H9 (cell line): Measurements from ENCODE around the gene ARAP1. TPM values are rescaled to one million over a fixed set of nuclear protein-coding genes. Genes with fewer than 3 reads are reported as not detected.

Source experiments
- DNase-seq: peaks from one replicate; pipeline ENCODE4 v3.0.0-alpha.2; 2017
- H2AFZ ChIP-seq: one replicate; pipeline ENCODE4 v1.6.1; 2013; ENCODE audit warnings: mild to moderate bottlenecking, low read length, control low read depth, moderate library complexity
- H2AK5ac ChIP-seq: 2 replicates; pipeline ENCODE4 v1.6.1; 2013; ENCODE audit warnings: low read length, control low read depth, mixed read lengths; ENCODE audit not compliant: insufficient read length
- H2BK120ac ChIP-seq: one replicate; pipeline ENCODE4 v1.6.1; 2013; ENCODE audit warnings: low read depth, mild to moderate bottlenecking, low read length, control low read depth, inconsistent platforms; ENCODE audit not compliant: poor library complexity, severe bottlenecking
- H2BK12ac ChIP-seq: 2 replicates; pipeline ENCODE4 v1.6.1; 2013; ENCODE audit warnings: low read length, control low read depth, mixed read lengths, low read depth; ENCODE audit not compliant: insufficient read length
- H2BK15ac ChIP-seq: 2 replicates; pipeline ENCODE4 v1.6.1; 2013; ENCODE audit warnings: low read depth, low read length, control low read depth
- H2BK20ac ChIP-seq: one replicate; pipeline ENCODE4 v1.6.1; 2013; ENCODE audit warnings: low read depth, mild to moderate bottlenecking, low read length, control low read depth, inconsistent platforms; ENCODE audit not compliant: poor library complexity, severe bottlenecking
- H2BK5ac ChIP-seq: 2 replicates; pipeline ENCODE4 v1.6.1; 2013; ENCODE audit warnings: low read length, control low read depth, mixed read lengths; ENCODE audit not compliant: insufficient read length
- H3K14ac ChIP-seq: 2 replicates; pipeline ENCODE4 v1.6.1; 2013; ENCODE audit warnings: low read length, control low read depth; ENCODE audit not compliant: insufficient read depth
- H3K18ac ChIP-seq: 2 replicates; pipeline ENCODE4 v1.6.1; 2013; ENCODE audit warnings: low read depth, mild to moderate bottlenecking, mixed read lengths, low read length, control low read depth; ENCODE audit not compliant: insufficient read length
- H3K23ac ChIP-seq: 2 replicates; pipeline ENCODE4 v1.6.1; 2013; ENCODE audit warnings: low read length, control low read depth, mixed read lengths, low read depth; ENCODE audit not compliant: insufficient read length
- H3K23me2 ChIP-seq: 2 replicates; pipeline ENCODE4 v1.6.1; 2013; ENCODE audit warnings: low read depth, mild to moderate bottlenecking, mixed read lengths, low read length, control low read depth; ENCODE audit not compliant: insufficient read length, poor library complexity, severe bottlenecking
- H3K27ac ChIP-seq: 2 replicates; pipeline ENCODE4 v1.5.1; 2013; ENCODE audit warnings: low read length, control low read depth, mixed read lengths, low read depth; ENCODE audit not compliant: insufficient read length
- H3K27me3 ChIP-seq: 2 replicates; pipeline ENCODE4 v1.6.1; 2013; ENCODE audit warnings: low read length, control low read depth, inconsistent platforms; ENCODE audit not compliant: insufficient read depth
- H3K4ac ChIP-seq: 2 replicates; pipeline ENCODE4 v1.6.1; 2013; ENCODE audit warnings: low read depth, mild to moderate bottlenecking, control low read depth, inconsistent platforms, low read length, moderate library complexity
- H3K4me1 ChIP-seq: 2 replicates; pipeline ENCODE4 v1.6.1; 2013; ENCODE audit warnings: low read length, control low read depth, inconsistent platforms; ENCODE audit not compliant: insufficient read depth
- H3K4me2 ChIP-seq: 2 replicates; pipeline ENCODE4 v1.6.1; 2013; ENCODE audit warnings: low read length, control low read depth, mixed read lengths; ENCODE audit not compliant: insufficient read length, insufficient read depth
- H3K56ac ChIP-seq: 2 replicates; pipeline ENCODE4 v1.6.1; 2013; ENCODE audit warnings: low read depth, mild to moderate bottlenecking, mixed read lengths, low read length, control low read depth; ENCODE audit not compliant: insufficient read length
- H3K79me1 ChIP-seq: 2 replicates; pipeline ENCODE4 v1.6.1; 2013; ENCODE audit warnings: low read depth, mild to moderate bottlenecking, moderate library complexity, low read length, control low read depth, inconsistent platforms; ENCODE audit not compliant: insufficient read depth, poor library complexity, severe bottlenecking
- H3K79me2 ChIP-seq: 2 replicates; pipeline ENCODE4 v1.6.1; 2013; ENCODE audit warnings: low read length, control low read depth, inconsistent platforms; ENCODE audit not compliant: insufficient read depth
- H3K9ac ChIP-seq: 2 replicates; pipeline ENCODE4 v1.6.1; 2013; ENCODE audit warnings: low read length, control low read depth, mixed read lengths; ENCODE audit not compliant: insufficient read length; ENCODE audit errors: extremely low read depth
- H3K9me3 ChIP-seq: one replicate; pipeline ENCODE4 v1.6.1; 2013; ENCODE audit warnings: low read depth, low read length, inconsistent platforms; ENCODE audit not compliant: control insufficient read depth
- H3T11ph ChIP-seq: one replicate; pipeline ENCODE4 v1.6.1; 2013; ENCODE audit warnings: mild to moderate bottlenecking, low read length, control low read depth, inconsistent platforms
- H4K20me1 ChIP-seq: one replicate; pipeline ENCODE4 v1.6.1; 2013; ENCODE audit not compliant: control insufficient read depth, insufficient read length, insufficient read depth
- H4K5ac ChIP-seq: 2 replicates; pipeline ENCODE4 v1.6.1; 2013; ENCODE audit warnings: low read depth, mild to moderate bottlenecking, mixed read lengths, low read length, control low read depth; ENCODE audit not compliant: insufficient read length
- H4K8ac ChIP-seq: replicated peaks from 2 replicates; pipeline ENCODE4 v1.6.1; 2013; ENCODE audit warnings: low read length, control low read depth, mixed read lengths, low read depth; ENCODE audit not compliant: insufficient read length
- H4K91ac ChIP-seq: 2 replicates; pipeline ENCODE4 v1.6.1; 2013; ENCODE audit warnings: low read depth, mild to moderate bottlenecking, moderate library complexity, mixed read lengths, low read length, control low read depth; ENCODE audit not compliant: insufficient read length
- H3K27ac Mint-ChIP-seq, 3 experiments: 2 replicates in 2 of 3; 3 replicates in 1 of 3; pipeline ENCODE4 v1.8.0; 2020 to 2021; ENCODE audit warnings: mixed read lengths in 3 of 3, mild to moderate bottlenecking in 1 of 3, moderate library complexity in 1 of 3
- H3K27me3 Mint-ChIP-seq: 2 replicates; pipeline ENCODE4 v1.8.0; 2021; ENCODE audit warnings: low read depth, mild to moderate bottlenecking, moderate library complexity, mixed read lengths
- H3K36me3 Mint-ChIP-seq, 3 experiments: 2 replicates in 2 of 3; 3 replicates in 1 of 3; pipeline ENCODE4 v1.8.0; 2020 to 2021; ENCODE audit warnings: low read depth in 3 of 3, mixed read lengths in 3 of 3; ENCODE audit not compliant: insufficient read depth in 1 of 3
- H3K4me1 Mint-ChIP-seq, 2 experiments: 2 replicates each; pipeline ENCODE4 v1.8.0; 2020; ENCODE audit warnings: mixed read lengths in 2 of 2
- H3K4me3 Mint-ChIP-seq, 2 experiments: 2 replicates in 1 of 2; 3 replicates in 1 of 2; pipeline ENCODE4 v1.8.0; 2020 to 2021; ENCODE audit warnings: mild to moderate bottlenecking in 2 of 2, mixed read lengths in 2 of 2, moderate library complexity in 1 of 2
- H3K9me3 Mint-ChIP-seq, 2 experiments: 2 replicates in 1 of 2; 3 replicates in 1 of 2; pipeline ENCODE4 v1.8.0; 2020; ENCODE audit warnings: mild to moderate bottlenecking in 2 of 2, mixed read lengths in 2 of 2, moderate library complexity in 1 of 2
- WGBS: extraction: QIAGEN DNeasy Blood & Tissue Kit; methylation state at CpG from one replicate; pipeline ENCODE4 v1.1.7; 2013; ENCODE audit warnings: missing lambda C conversion rate, low lambda C conversion rate, mixed read lengths; ENCODE audit not compliant: insufficient read length; ENCODE audit errors: extremely low coverage; 5-methylcytosine and 5-hydroxymethylcytosine counted together
- total RNA-seq: library from RNA; stranded (reverse); gene quantifications from 2 replicates; pipeline ENCODE4 v1.2.1, GENCODE V29; 2021
- TF ChIP-seq, protein P1 (sequence below): fragments of 200-600 bp; sonication (generic); conservative IDR thresholded peaks from 3 replicates; pipeline ENCODE4 v1.8.0; 2021; ENCODE audit warnings: antibody characterized with exemption, mild to moderate bottlenecking

Gene ARAP1
- total RNA-seq, 1 experiment from 2014 or later = 59.4 TPM

DNA sequence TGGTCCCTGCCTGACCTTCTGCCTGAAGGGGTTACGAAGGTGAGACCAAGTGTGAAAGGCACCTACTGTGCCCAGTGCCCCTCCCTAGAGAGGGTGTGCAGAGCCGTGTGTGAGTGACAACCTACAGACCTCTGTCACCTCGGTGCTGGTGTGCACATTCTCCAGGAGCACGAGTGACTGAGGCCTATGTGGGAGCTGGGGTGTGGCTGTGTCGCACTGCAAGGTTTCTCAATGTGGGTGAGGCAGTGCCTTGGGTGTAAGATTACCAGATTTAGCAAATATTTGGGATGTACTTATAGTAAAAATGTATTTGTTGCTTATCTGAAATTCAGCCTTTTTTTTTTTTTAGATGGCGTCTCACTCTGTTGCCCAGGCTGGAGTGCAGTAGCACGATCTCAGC, 36.0 kb upstream of the ARAP1 start:
- Mint-ChIP-seq H3K27me3 (peaks cover 6% of the 10 kb centered on the region), H3K36me3 (no peaks in the 10 kb centered on the region), H3K4me1 (peaks cover 21 to 26% of the 10 kb centered on the region in 2 experiments), H3K9me3 (no peaks in the 10 kb centered on the region), H3K4me3 (no peak overlapping the region), H3K27ac (no peak overlapping the region; a peak in 1 of 7 replicates)
- Histone ChIP-seq H3K4me2 (no peak overlapping the region), H3K27me3 (no peaks in the 10 kb centered on the region; the same call in 1 of the 2 replicates), H2BK20ac (no peak overlapping the region), H4K8ac (no peak overlapping the region), H2BK12ac (no peak overlapping the region), H2AFZ (no peak overlapping the region), H4K5ac (no peak overlapping the region), H3K23ac (no peak overlapping the region), H4K20me1 (no peaks in the 10 kb centered on the region), H3K4me1 (peaks cover 2% of the 10 kb centered on the region; the same call in 1 of the 2 replicates), H3T11ph (no peak overlapping the region), H3K79me1 (no peaks in the 10 kb centered on the region), H3K9me3 (no peaks in the 10 kb centered on the region), H4K91ac (no peak overlapping the region), H2AK5ac (no peak overlapping the region), H3K56ac (no peak overlapping the region), H3K4ac (no peak overlapping the region), H2BK120ac (no peak overlapping the region), H2BK5ac (no peak overlapping the region), H3K27ac (no peak overlapping the region), H3K79me2 (no peaks in the 10 kb centered on the region), H3K23me2 (no peaks in the 10 kb centered on the region), H3K14ac (no peak overlapping the region), H3K9ac (no peak overlapping the region), H3K18ac (no peak overlapping the region), H2BK15ac (no peak overlapping the region)
- DNase-seq = no peak
- no CpG with 5 or more reads among the region's 7 CpGs for WGBS
- TF ChIP-seq, protein P1, sequence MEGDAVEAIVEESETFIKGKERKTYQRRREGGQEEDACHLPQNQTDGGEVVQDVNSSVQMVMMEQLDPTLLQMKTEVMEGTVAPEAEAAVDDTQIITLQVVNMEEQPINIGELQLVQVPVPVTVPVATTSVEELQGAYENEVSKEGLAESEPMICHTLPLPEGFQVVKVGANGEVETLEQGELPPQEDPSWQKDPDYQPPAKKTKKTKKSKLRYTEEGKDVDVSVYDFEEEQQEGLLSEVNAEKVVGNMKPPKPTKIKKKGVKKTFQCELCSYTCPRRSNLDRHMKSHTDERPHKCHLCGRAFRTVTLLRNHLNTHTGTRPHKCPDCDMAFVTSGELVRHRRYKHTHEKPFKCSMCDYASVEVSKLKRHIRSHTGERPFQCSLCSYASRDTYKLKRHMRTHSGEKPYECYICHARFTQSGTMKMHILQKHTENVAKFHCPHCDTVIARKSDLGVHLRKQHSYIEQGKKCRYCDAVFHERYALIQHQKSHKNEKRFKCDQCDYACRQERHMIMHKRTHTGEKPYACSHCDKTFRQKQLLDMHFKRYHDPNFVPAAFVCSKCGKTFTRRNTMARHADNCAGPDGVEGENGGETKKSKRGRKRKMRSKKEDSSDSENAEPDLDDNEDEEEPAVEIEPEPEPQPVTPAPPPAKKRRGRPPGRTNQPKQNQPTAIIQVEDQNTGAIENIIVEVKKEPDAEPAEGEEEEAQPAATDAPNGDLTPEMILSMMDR = no peak
